Subcutaneous adipose tissue (tissue), 4 donors: ENCODE data around the gene HADHA. TPM values are rescaled to one million over a fixed set of nuclear protein-coding genes. Genes with fewer than 3 reads are reported as not detected.

ENCODE experiments used
- total RNA-seq, 4 donors: library from RNA; depleted of rRNA; stranded (reverse); fragments of >200 nt; gene quantifications; one replicate each; pipeline ENCODE4 v1.1.0, GENCODE V29; 2016
- TF ChIP-seq, protein P1 (sequence below): fragments of 450-650 bp; IDR thresholded peaks from one replicate; pipeline ENCODE4 v1.5.1; 2016; ENCODE audit warnings: low read depth, mild to moderate bottlenecking, control low read depth, antibody characterized with exemption, moderate library complexity

Gene HADHA
- total RNA-seq, 4 donors from 2014 or later, result 162 to 196 (median 189) TPM

DNA sequence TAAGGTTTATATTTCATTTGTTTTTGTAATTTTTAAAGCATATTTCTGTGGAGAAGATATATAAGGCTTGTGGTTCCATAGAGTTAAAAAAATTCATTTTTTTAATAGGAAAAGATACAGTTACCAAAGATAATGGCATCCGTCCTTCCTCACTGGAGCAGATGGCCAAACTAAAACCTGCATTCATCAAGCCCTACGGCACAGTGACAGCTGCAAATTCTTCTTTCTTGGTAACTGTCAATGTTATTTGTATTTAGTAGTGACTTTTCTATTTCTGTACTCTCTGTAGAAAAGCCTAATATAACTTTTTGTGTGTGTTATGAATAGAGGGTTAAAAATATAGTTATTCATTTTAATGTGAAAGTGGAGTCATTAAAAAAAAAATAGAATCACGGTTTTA, 35.5 kb upstream of the HADHA start:
- TF ChIP-seq, protein P1, sequence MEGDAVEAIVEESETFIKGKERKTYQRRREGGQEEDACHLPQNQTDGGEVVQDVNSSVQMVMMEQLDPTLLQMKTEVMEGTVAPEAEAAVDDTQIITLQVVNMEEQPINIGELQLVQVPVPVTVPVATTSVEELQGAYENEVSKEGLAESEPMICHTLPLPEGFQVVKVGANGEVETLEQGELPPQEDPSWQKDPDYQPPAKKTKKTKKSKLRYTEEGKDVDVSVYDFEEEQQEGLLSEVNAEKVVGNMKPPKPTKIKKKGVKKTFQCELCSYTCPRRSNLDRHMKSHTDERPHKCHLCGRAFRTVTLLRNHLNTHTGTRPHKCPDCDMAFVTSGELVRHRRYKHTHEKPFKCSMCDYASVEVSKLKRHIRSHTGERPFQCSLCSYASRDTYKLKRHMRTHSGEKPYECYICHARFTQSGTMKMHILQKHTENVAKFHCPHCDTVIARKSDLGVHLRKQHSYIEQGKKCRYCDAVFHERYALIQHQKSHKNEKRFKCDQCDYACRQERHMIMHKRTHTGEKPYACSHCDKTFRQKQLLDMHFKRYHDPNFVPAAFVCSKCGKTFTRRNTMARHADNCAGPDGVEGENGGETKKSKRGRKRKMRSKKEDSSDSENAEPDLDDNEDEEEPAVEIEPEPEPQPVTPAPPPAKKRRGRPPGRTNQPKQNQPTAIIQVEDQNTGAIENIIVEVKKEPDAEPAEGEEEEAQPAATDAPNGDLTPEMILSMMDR, result no peak

DNA sequence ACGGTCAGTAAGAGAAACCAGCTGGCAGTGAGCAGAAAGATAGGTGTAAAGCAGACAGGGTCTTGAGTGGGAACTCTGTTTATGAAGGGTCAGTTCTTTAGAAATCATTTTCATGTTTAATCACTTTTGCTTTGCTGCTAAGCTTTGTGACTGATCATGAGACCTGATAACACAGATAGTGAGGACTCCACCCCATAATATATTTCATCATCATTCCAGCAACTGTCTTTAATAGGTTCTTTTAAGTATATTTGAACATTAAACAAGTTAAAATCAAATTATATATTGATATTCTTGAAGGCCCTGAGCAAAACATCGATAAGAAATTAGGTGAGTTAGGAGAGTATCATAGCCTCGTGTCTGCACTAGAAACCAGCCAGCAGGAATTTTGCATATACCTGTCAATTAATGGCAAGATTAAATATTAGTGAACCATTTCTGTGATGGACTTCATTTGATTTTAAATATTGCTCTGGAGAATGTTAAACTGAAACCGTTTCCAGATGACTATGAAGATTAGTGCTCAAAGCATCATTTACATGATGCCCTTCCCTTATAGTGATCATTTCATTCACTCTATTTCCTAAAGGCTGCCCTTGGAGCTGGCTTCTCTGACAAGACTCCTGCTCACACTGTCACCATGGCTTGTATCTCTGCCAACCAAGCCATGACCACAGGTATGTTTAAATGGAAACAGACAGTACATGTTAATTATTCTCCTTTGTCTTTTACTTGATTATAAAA, 32.2 kb upstream of the HADHA start:
- TF ChIP-seq, protein P1, result no peak

DNA sequence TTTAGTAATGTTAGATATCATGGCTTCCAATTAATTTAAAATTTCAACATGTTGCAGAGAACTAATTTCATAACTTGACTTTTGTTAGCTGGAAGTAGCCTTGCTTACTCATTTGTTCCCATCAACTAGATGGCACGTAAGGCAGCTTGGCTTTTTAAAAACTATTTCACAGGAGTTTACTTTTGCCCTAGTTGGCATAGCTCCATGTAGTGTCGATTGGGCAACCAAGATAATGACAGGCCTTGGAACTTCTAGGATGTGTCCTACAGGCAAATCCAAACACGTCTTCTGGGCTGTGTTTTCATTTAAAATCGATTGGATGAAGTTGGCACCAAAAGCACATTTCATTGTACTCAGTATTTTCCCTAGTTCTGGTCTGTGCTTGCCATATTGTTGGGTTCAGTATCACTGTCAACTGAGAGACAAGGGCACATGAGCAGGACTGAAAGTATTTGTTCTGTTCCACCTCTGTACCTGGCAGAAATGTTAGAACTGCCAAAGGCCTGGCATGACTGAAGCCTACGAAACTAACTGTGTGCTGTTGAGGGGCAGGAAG, 29.7 kb upstream of the HADHA start:
- TF ChIP-seq, protein P1, result no peak

DNA sequence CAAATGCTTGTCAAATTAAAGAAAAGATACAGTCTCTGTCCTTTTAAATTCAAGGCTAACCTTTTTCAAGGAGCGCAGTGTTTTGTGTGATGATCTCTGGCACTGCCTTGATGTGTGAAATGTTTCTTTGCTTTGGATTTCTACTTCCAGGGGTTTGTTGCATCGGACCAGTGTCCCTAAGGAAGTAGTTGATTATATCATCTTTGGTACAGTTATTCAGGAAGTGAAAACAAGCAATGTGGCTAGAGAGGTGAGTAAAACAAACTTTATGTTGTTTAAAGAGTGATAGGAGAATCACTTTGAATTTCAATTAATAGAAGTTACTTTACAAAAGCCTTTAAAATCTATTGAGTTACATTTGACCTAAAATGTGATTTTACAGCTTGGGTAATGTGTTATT, 29.1 kb upstream of the HADHA start:
- TF ChIP-seq, protein P1, result no peak

- TF ChIP-seq, protein P1, result no peak
Measured at GRCh38 chr2:26270373-26270772, 25.9 kb upstream of the HADHA start.

- TF ChIP-seq, protein P1, result no peak
Measured at GRCh38 chr2:26269571-26270158, 25.2 kb upstream of the HADHA start.

- TF ChIP-seq, protein P1, result no peak
Measured at GRCh38 chr2:26268213-26268612, 23.8 kb upstream of the HADHA start.
